ENCODE measurements around the gene NUP93.

NUP93 gene

GRCh38 chr16:56728027-56728426 is 1.9 kb upstream of the NUP93 start:
- in situ Hi-C loops (cut with HindIII; ENCODE audit: low sequenced_read_pairs) = no loop called here
- H3K4me3 ChIP-seq (ENCODE audit: low read depth, low read length) = no peak overlapping the region
- DNase-seq (ENCODE audit: low read depth, low spot score) = no peak
- no peak for TF ChIP-seq CTCF (IDR thresholded peaks at IDR 0.05; ENCODE audit: low read depth, low read length)

- in situ Hi-C loops (cut with HindIII; ENCODE audit: low sequenced_read_pairs) = no loop called here
- peak overlapping the region; percentile 88 for H3K4me3 ChIP-seq (ENCODE audit: low read depth, low read length)
- no peak for TF ChIP-seq CTCF (IDR thresholded peaks at IDR 0.05; ENCODE audit: low read depth, low read length)
- no peak for DNase-seq (ENCODE audit: low read depth, low spot score)
Measured at GRCh38 chr16:56728980-56729734, 772 bp upstream of the NUP93 start.

GRCh38 chr16:56732366-56732765 is 2.4 kb downstream of the NUP93 start:
- no peak for DNase-seq (ENCODE audit: low read depth, low spot score)
- no peak for TF ChIP-seq CTCF (IDR thresholded peaks at IDR 0.05; ENCODE audit: low read depth, low read length)
- H3K4me3 ChIP-seq (ENCODE audit: low read depth, low read length) = no peak overlapping the region
- in situ Hi-C loops (cut with HindIII; ENCODE audit: low sequenced_read_pairs) = no loop called here

GRCh38 chr16:56732832-56733231 is 2.9 kb downstream of the NUP93 start:
- no peak overlapping the region for H3K4me3 ChIP-seq (ENCODE audit: low read depth, low read length)
- in situ Hi-C loops (cut with HindIII; ENCODE audit: low sequenced_read_pairs) = no loop called here
- no peak for DNase-seq (ENCODE audit: low read depth, low spot score)

GRCh38 chr16:56734429-56734828 is 4.5 kb downstream of the NUP93 start:
- no peak for TF ChIP-seq CTCF (IDR thresholded peaks at IDR 0.05; ENCODE audit: low read depth, low read length)
- H3K4me3 ChIP-seq (ENCODE audit: low read depth, low read length) = no peak overlapping the region
- no peak for DNase-seq (ENCODE audit: low read depth, low spot score)
- in situ Hi-C loops (cut with HindIII; ENCODE audit: low sequenced_read_pairs) = no loop called here

More at GRCh38 chr16:56732832-56733231, 2.9 kb downstream of the NUP93 start:
- no peak for TF ChIP-seq CTCF (IDR thresholded peaks at IDR 0.05; ENCODE audit: low read depth, low read length)

- DNase-seq (ENCODE audit: low read depth, low spot score) = no peak
- no peak for TF ChIP-seq CTCF (IDR thresholded peaks at IDR 0.05; ENCODE audit: low read depth, low read length)
- in situ Hi-C loops (cut with HindIII; ENCODE audit: low sequenced_read_pairs) = no loop called here
- no peak overlapping the region for H3K4me3 ChIP-seq (ENCODE audit: low read depth, low read length)
Measured at GRCh38 chr16:56736476-56736875, 6.5 kb downstream of the NUP93 start.

Measured in astrocyte of the spinal cord (primary cell).